ENCODE data around the gene THADA.

DNA sequence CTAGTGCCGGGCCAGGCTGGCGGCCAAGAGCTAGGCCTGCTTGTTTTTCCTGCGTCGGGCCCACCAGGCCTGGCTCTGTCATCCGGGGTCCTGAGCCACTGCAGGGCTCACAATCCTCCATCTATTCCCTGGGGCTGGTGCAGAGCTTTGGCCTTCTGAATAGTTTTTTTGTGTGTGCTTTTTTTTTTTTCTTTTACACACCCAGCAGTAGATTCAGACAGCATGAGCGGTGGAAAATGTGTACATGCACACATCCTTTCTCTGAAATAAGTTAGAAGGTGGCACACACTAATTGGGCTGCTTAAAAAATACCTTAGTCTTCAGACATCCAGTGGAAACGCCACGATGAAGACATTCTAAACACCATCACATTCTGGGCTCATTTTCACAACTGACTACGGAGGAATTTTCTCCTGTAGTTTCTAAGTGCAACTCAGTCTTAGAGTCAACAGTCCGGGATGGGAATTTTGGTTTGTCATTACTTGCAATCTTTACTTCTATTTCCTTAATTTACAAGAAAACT, 375.5 kb downstream of the THADA start:
- TF ChIP-seq, protein P1, sequence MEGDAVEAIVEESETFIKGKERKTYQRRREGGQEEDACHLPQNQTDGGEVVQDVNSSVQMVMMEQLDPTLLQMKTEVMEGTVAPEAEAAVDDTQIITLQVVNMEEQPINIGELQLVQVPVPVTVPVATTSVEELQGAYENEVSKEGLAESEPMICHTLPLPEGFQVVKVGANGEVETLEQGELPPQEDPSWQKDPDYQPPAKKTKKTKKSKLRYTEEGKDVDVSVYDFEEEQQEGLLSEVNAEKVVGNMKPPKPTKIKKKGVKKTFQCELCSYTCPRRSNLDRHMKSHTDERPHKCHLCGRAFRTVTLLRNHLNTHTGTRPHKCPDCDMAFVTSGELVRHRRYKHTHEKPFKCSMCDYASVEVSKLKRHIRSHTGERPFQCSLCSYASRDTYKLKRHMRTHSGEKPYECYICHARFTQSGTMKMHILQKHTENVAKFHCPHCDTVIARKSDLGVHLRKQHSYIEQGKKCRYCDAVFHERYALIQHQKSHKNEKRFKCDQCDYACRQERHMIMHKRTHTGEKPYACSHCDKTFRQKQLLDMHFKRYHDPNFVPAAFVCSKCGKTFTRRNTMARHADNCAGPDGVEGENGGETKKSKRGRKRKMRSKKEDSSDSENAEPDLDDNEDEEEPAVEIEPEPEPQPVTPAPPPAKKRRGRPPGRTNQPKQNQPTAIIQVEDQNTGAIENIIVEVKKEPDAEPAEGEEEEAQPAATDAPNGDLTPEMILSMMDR (IDR thresholded peaks at IDR 0.05): no peak
- no peak for TF ChIP-seq POLR2AphosphoS5 (IDR thresholded peaks at IDR 0.05)
